PFSK-1 (cell line): Measurements from ENCODE around the gene FAM221A.

Source experiments
- FOXP2 ChIP-seq: optimal IDR thresholded peaks from 2 replicates; pipeline ENCODE3; 2011; ENCODE audit warnings: borderline replicate concordance, control low read depth, inconsistent platforms; ENCODE audit not compliant: insufficient read depth; ENCODE audit errors: extremely low read length, extremely low read depth
- POLR2AphosphoS5 ChIP-seq: IDR thresholded peaks from 2 replicates; pipeline ENCODE4 v1.6.1; 2012; ENCODE audit warnings: low read depth, mild to moderate bottlenecking, control low read depth, low read length, moderate library complexity
- SIN3A ChIP-seq: IDR thresholded peaks from 2 replicates; pipeline ENCODE4 v1.6.1; 2012; ENCODE audit warnings: mild to moderate bottlenecking, low read length, moderate library complexity, borderline replicate concordance; ENCODE audit not compliant: insufficient read depth
- TAF1 ChIP-seq: IDR thresholded peaks from 2 replicates; pipeline ENCODE4 v1.6.1; 2012; ENCODE audit warnings: low read length, control low read depth, borderline replicate concordance; ENCODE audit not compliant: insufficient read depth
- TF ChIP-seq, protein P1 (sequence below), 2 experiments: IDR thresholded peaks; 2 replicates each; pipeline versions ENCODE4 v1.6.1 to v1.8.0; 2011 to 2012; ENCODE audit warnings: low read depth in 2 of 2, low read length in 2 of 2, control low read depth in 1 of 2, inconsistent platforms in 1 of 2, mild to moderate bottlenecking in 1 of 2, moderate library complexity in 1 of 2; ENCODE audit not compliant: insufficient read depth in 1 of 2

FAM221A gene

GRCh38 chr7:23717788-23718187, 37.8 kb downstream of the FAM221A start:
- TF ChIP-seq SIN3A = no peak
- TF ChIP-seq POLR2AphosphoS5 = no peak
- TF ChIP-seq FOXP2 = no peak
- TF ChIP-seq, protein P1, sequence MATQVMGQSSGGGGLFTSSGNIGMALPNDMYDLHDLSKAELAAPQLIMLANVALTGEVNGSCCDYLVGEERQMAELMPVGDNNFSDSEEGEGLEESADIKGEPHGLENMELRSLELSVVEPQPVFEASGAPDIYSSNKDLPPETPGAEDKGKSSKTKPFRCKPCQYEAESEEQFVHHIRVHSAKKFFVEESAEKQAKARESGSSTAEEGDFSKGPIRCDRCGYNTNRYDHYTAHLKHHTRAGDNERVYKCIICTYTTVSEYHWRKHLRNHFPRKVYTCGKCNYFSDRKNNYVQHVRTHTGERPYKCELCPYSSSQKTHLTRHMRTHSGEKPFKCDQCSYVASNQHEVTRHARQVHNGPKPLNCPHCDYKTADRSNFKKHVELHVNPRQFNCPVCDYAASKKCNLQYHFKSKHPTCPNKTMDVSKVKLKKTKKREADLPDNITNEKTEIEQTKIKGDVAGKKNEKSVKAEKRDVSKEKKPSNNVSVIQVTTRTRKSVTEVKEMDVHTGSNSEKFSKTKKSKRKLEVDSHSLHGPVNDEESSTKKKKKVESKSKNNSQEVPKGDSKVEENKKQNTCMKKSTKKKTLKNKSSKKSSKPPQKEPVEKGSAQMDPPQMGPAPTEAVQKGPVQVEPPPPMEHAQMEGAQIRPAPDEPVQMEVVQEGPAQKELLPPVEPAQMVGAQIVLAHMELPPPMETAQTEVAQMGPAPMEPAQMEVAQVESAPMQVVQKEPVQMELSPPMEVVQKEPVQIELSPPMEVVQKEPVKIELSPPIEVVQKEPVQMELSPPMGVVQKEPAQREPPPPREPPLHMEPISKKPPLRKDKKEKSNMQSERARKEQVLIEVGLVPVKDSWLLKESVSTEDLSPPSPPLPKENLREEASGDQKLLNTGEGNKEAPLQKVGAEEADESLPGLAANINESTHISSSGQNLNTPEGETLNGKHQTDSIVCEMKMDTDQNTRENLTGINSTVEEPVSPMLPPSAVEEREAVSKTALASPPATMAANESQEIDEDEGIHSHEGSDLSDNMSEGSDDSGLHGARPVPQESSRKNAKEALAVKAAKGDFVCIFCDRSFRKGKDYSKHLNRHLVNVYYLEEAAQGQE (IDR thresholded peaks at IDR 0.05; ENCODE audit: insufficient read depth in 1 of 2, low read depth in 2 of 2, low read length in 2 of 2) = no peak
- no peak for TF ChIP-seq TAF1

DNA sequence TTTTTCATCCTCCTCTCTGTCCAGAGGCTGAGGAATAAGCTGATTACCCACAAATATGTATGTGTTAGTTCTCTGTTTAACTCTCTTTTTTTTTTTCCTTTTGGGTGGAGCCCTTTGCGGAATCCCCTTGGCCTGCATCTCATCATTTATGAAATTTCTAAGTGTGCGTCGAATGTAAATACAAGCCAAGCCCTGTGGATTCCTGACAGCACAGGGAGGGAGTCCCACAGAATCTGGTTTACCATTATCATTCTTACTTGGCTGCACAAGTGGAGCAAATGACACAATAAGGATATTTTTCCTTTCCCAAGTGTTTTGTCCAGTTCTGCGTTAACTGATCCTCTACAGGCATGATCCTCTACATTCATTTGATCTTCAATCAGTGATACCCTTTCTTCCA, 41.5 kb downstream of the FAM221A start:
- TF ChIP-seq POLR2AphosphoS5 (no peak), SIN3A (no peak), FOXP2 (no peak), TAF1 (no peak)
- TF ChIP-seq, protein P1 (IDR thresholded peaks at IDR 0.05; ENCODE audit: insufficient read depth in 1 of 2, low read depth in 2 of 2, low read length in 2 of 2) = no peak

DNA sequence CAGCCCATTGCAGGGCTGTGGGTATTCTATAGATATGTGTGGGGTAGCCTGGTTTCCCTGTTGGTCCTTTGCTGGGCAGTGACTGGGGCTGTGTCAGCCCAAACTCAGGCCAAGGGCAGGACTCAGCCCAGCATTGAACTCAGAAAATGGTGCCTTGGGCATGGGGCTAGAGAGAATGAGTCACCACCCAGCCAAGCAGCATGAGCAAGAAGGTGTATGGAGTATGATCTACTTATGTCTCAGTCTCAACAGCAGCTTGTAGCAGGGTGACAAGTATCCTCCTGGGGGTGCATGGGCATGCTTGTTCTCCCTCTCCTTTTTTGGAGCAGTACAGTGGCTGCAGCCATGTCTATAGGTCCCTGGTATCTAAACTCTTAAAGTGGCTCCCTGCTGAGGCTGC, 62.1 kb downstream of the FAM221A start:
- TF ChIP-seq TAF1 (no peak), POLR2AphosphoS5 (no peak), FOXP2 (no peak), SIN3A (no peak)
- TF ChIP-seq, protein P1 (IDR thresholded peaks at IDR 0.05; ENCODE audit: insufficient read depth in 1 of 2, low read depth in 2 of 2, low read length in 2 of 2) = no peak

- no peak for TF ChIP-seq SIN3A
- no peak for TF ChIP-seq FOXP2
- no peak for TF ChIP-seq TAF1
- TF ChIP-seq, protein P1 (IDR thresholded peaks at IDR 0.05; ENCODE audit: insufficient read depth in 1 of 2, low read depth in 2 of 2, low read length in 2 of 2) = no peak
- TF ChIP-seq POLR2AphosphoS5 = no peak
Observed at GRCh38 chr7:23743226-23743625, 63.2 kb downstream of the FAM221A start.

DNA sequence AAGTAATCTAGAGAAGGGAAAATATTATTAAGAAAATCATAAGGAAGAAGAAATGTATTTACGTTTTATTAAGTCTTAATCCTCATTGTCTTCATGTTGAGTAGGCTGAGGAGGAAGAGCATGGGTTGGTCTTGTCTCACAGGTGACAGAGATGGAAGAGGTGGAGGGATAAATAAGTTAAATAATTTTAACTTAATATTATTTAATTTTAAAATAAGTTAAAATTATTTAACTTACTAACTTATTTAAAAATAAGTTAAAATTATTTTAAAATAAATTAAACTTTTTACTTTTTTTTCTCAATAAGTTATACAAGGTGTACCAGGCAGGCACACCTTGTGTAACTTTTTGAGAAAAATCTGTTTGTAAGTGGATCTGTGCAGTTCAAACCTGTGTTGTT, 66.6 kb downstream of the FAM221A start:
- TF ChIP-seq POLR2AphosphoS5 (no peak), FOXP2 (no peak), SIN3A (no peak), TAF1 (no peak)
- TF ChIP-seq, protein P1 (IDR thresholded peaks at IDR 0.05; ENCODE audit: insufficient read depth in 1 of 2, low read depth in 2 of 2, low read length in 2 of 2) = no peak
